B cell (primary cell): ENCODE data around the gene CIB1. TPM values are rescaled to one million over a fixed set of nuclear protein-coding genes. Genes with fewer than 3 reads are reported as not detected.

Source experiments
- ATAC-seq: fragments of 200-7000 bp; cut with Tn5 transposase; one replicate; pipeline ENCODE4 v1.10.0; 2021; ENCODE audit warnings: low read depth, mild to moderate bottlenecking, moderate number of reproducible peaks, moderate library complexity
- CTCF ChIA-PET: fragments of 350-600 bp; sonication (Branson Sonifier 250); formaldehyde crosslinking; loops from one replicate; lab custom pipeline; 2021; ENCODE audit warnings: antibody characterized with exemption, inconsistent platforms; lab: Charles Lee
- POLR2A ChIA-PET: fragments of 350-600 bp; sonication (Branson Sonifier 250); formaldehyde crosslinking; loops from one replicate; lab custom pipeline; 2021; ENCODE audit warnings: antibody characterized with exemption; lab: Charles Lee
- DNase-seq: peaks from one replicate; pipeline ENCODE4 v3.0.0; 2013
- H2AFZ ChIP-seq: 2 replicates; pipeline ENCODE4 v1.6.1; 2012; ENCODE audit warnings: mild to moderate bottlenecking, low read depth, low read length; ENCODE audit not compliant: insufficient read depth, poor library complexity, severe bottlenecking
- H3K27ac ChIP-seq, 2 donors: 1 replicate in 1 of 2; 2 replicates in 1 of 2; pipeline ENCODE4 v1.5.1; 2012 to 2013; ENCODE audit warnings: low read length in 2 of 2, mild to moderate bottlenecking in 2 of 2, moderate library complexity in 1 of 2
- H3K27me3 ChIP-seq, 4 experiments: fragments of 200-600 bp in 1 of 4; sonication (generic) in 1 of 4; replicated peaks in 1 of 4; 1 replicate in 2 of 4; 2 replicates in 2 of 4; pipeline versions ENCODE4 v1.6.1 to v1.7.0; 2013 to 2016; ENCODE audit warnings: low read length in 3 of 4, mild to moderate bottlenecking in 2 of 4, mixed read lengths in 1 of 4, moderate library complexity in 1 of 4; ENCODE audit not compliant: insufficient read depth in 4 of 4, control insufficient read depth in 3 of 4; ENCODE audit errors: control extremely low read depth in 1 of 4
- H3K36me3 ChIP-seq, 2 experiments: replicated peaks in 1 of 2; 1 replicate in 1 of 2; 2 replicates in 1 of 2; pipeline versions ENCODE4 v1.6.1 to v1.7.1; 2013; ENCODE audit warnings: low read length in 1 of 2; ENCODE audit not compliant: insufficient read depth in 2 of 2, control insufficient read depth in 1 of 2; ENCODE audit errors: control extremely low read depth in 1 of 2, extremely low read depth in 1 of 2
- H3K4me1 ChIP-seq, 2 donors: fragments of 200-600 bp in 1 of 2; sonication (generic) in 1 of 2; 1 replicate in 1 of 2; 2 replicates in 1 of 2; pipeline versions ENCODE4 v1.5.1 to v1.6.1; 2013 to 2017; ENCODE audit warnings: low read length in 2 of 2; ENCODE audit not compliant: control insufficient read depth in 2 of 2, insufficient read depth in 2 of 2
- H3K4me2 ChIP-seq: replicated peaks from 2 replicates; pipeline ENCODE3; 2012; ENCODE audit warnings: mild to moderate bottlenecking, low read depth, low read length; ENCODE audit not compliant: poor library complexity, severe bottlenecking
- H3K4me3 ChIP-seq, 5 experiments: fragments of 200-600 bp in 1 of 5; sonication (generic) in 1 of 5; 1 replicate in 3 of 5; 2 replicates in 2 of 5; pipeline versions ENCODE4 v1.5.1 to v1.7.0; 2011 to 2016; ENCODE audit warnings: low read length in 4 of 5, mild to moderate bottlenecking in 4 of 5, low read depth in 2 of 5, control low read depth in 1 of 5, moderate library complexity in 1 of 5; ENCODE audit not compliant: insufficient read depth in 1 of 5; ENCODE audit errors: control extremely low read depth in 1 of 5, extremely low read depth in 1 of 5
- H3K79me2 ChIP-seq: fragments of 200-600 bp; sonication (generic); one replicate; pipeline ENCODE4 v1.6.0; 2016; ENCODE audit warnings: low read length; ENCODE audit not compliant: control insufficient read depth, insufficient read depth
- H3K9ac ChIP-seq: fragments of 200-600 bp; sonication (generic); 2 replicates; pipeline ENCODE4 v1.6.1; 2017; ENCODE audit warnings: mild to moderate bottlenecking, low read length, moderate library complexity
- H3K9me3 ChIP-seq, 3 donors: one replicate each; pipeline versions ENCODE4 v1.6.1 to v1.7.1; 2013; ENCODE audit warnings: low read length in 2 of 3; ENCODE audit not compliant: control insufficient read depth in 2 of 3, insufficient read depth in 1 of 3; ENCODE audit errors: control extremely low read depth in 1 of 3
- H4K20me1 ChIP-seq: 2 replicates; pipeline ENCODE4 v1.6.0; 2012; ENCODE audit warnings: mild to moderate bottlenecking, low read length; ENCODE audit not compliant: insufficient read depth, control insufficient read depth, poor library complexity, severe bottlenecking
- H3K27ac Mint-ChIP-seq: one replicate; pipeline ENCODE4 v1.8.0; 2021; ENCODE audit warnings: mixed read lengths
- H3K27me3 Mint-ChIP-seq: one replicate; pipeline ENCODE4 v1.8.0; 2021; ENCODE audit warnings: mixed read lengths
- H3K4me1 Mint-ChIP-seq: one replicate; pipeline ENCODE4 v1.8.0; 2021; ENCODE audit warnings: mixed read lengths
- H3K4me3 Mint-ChIP-seq: one replicate; pipeline ENCODE4 v1.8.0; 2021; ENCODE audit warnings: mixed read lengths
- H3K9me3 Mint-ChIP-seq: one replicate; pipeline ENCODE4 v1.8.0; 2022; ENCODE audit warnings: mixed read lengths; ENCODE audit not compliant: insufficient read depth
- CTCF ChIP-seq: fragments of 200-600 bp; IDR thresholded peaks from one replicate; pipeline ENCODE4 v1.8.0; 2022; ENCODE audit warnings: antibody characterized with exemption, mild to moderate bottlenecking
- EZH2 ChIP-seq: IDR thresholded peaks from 2 replicates; pipeline ENCODE4 v1.6.1; 2012; ENCODE audit warnings: borderline replicate concordance, low read depth, mild to moderate bottlenecking, moderate library complexity, low read length; ENCODE audit not compliant: insufficient read depth, poor library complexity, severe bottlenecking
- WGBS: methylation state at CpG from one replicate; pipeline ENCODE4 v1.1.5; 2013; ENCODE audit warnings: missing lambda C conversion rate; ENCODE audit not compliant: insufficient coverage; 5-methylcytosine and 5-hydroxymethylcytosine counted together
- intact Hi-C: fragments of 100-400 bp; cut with micrococcal nuclease; formaldehyde crosslinking; loops from one replicate; pipeline ENCODE4 v1.10.0; 2022
- polyA plus RNA-seq: library from polyadenylated mRNA; depleted of rRNA; stranded (reverse); fragments of >200 nt; gene quantifications from 2 replicates; pipeline ENCODE4 v1.2.3, GENCODE V29; 2012
- total RNA-seq, 2 donors: library from RNA; stranded (reverse); fragments of 120-200 nt in 1 of 2; gene quantifications; 1 replicate in 1 of 2; 2 replicates in 1 of 2; pipeline versions ENCODE4 v1.2.3 to v1.2.4, GENCODE V29; 2013 to 2022

The CIB1 gene
- total and polyA plus RNA-seq, 2 donors (not counting 1 experiment from before 2014, with no cell fraction given) = 153 to 157 TPM

- no peak for ATAC-seq
- peak overlapping the region; percentile 59 for H3K4me2 ChIP-seq
- POLR2A ChIA-PET = interaction anchor here (1.3 to 2.4 kb wide), 2 partner anchors 14 to 45 kb away, joined by 5 to 12 read pairs; partner anchors contain the start of gene SEMA4B
- peaks cover 73 to 85% of the 10 kb centered on the region in 2 donors for H3K4me1 ChIP-seq
- H3K9me3 ChIP-seq = no peaks in the 10 kb centered on the region
- Mint-ChIP-seq H3K27me3 (no peaks in the 10 kb centered on the region), H3K4me1 (peaks cover 70% of the 10 kb centered on the region), H3K9me3 (no peaks in the 10 kb centered on the region), H3K4me3 (peak overlapping the region; percentile 72), H3K27ac (peak overlapping the region; percentile 90)
- H2AFZ ChIP-seq = no peak overlapping the region
- H3K79me2 ChIP-seq = peaks cover 37% of the 10 kb centered on the region
- no peaks in the 10 kb centered on the region for H3K27me3 ChIP-seq
- no peak overlapping the region for H3K4me3 ChIP-seq
- H3K9ac ChIP-seq = no peak overlapping the region
- DNase-seq = no peak
- intact Hi-C loops = no loop called here
- WGBS = 88% methylated on average over 4 of the region's 8 CpGs
- TF ChIP-seq EZH2 (no peak), CTCF (no peak)
- peaks cover 0 to 3% of the 10 kb centered on the region in 2 experiments for H3K36me3 ChIP-seq
- H3K27ac ChIP-seq = peak overlapping the region; percentile 52 to 86
- CTCF ChIA-PET = interaction anchor here (1.2 to 12.1 kb wide), 4 partner anchors 15 to 45 kb away, joined by 3 to 274 read pairs (median 4); no protein-coding TSS in a partner anchor
- H4K20me1 ChIP-seq = no peaks in the 10 kb centered on the region
Observed at GRCh38 chr15:90187257-90187868, 46.4 kb downstream of the CIB1 start.
